DMS79 treated with DMSO at 0.1 percent for 48 hours (cell line): ENCODE results near the gene NFIA.

ENCODE experiments used
- DNase-seq: peaks from one replicate; lab custom pipeline; 2025; lab: John Stamatoyannopoulos, UW

The NFIA gene

GRCh38 chr1:61494000-61494399 is 411.6 kb downstream of the NFIA start:
- no peak for DNase-seq

GRCh38 chr1:61496501-61496900 is 414.1 kb downstream of the NFIA start:
- no peak for DNase-seq

DNA sequence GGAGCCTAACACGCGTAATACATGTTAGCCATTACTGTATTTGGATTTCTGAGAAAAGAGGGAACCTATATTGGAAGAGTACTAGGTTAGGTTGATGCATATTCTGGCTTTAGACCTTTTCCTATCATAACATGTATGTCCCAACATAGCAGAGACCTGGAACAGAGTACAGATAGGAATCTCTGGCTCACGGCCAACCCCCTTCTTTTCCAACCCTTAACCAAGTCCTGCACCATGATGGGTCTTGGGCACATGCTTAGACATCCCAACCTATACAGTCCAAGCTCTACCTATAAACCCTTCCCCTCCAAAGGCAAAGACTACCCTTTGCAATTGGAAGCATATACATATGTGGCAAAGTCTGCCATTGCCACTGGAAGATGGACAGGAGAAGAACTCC is 414.7 kb downstream of the NFIA start:
- DNase-seq: no peak

DNA sequence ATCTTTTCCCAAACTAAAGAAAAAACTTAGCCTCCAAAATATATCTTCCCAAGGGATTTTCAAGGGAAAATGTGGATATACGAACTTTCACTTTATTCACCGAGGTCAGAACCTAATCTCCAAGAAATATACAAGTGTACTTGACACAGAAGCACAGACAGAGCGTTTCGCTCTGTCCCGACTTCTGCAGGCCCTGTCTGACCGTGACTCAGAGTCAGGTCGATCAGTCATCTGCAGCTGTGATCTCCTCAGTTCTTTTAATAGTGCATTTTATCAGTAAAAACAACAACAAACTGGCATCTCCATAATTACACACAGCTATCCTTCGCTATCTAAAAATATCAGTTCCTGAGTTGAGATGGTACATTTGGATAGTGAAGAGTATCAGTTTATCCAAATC is 416.0 kb downstream of the NFIA start:
- no peak for DNase-seq

GRCh38 chr1:61501971-61502916 is 419.9 kb downstream of the NFIA start:
- DNase-seq: no peak

DNA sequence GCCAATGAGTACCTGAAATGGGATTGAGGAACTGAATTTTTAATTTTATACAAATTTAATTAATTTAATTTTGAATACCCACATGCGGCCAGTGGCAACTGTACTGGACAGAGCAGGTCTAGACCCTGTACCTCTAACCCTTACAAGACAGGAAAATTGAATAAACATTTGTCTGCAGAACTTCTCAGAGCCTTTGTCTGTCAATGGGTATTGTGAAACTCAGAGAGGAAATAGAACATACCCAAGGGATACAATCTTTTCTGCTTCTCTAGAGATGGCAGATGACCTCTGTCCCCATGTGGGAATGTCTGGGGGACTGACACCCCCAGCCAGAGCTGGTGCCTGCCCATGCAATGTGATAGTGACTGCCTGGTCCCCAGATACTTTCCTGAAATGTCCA is 421.9 kb downstream of the NFIA start:
- DNase-seq: no peak

DNA sequence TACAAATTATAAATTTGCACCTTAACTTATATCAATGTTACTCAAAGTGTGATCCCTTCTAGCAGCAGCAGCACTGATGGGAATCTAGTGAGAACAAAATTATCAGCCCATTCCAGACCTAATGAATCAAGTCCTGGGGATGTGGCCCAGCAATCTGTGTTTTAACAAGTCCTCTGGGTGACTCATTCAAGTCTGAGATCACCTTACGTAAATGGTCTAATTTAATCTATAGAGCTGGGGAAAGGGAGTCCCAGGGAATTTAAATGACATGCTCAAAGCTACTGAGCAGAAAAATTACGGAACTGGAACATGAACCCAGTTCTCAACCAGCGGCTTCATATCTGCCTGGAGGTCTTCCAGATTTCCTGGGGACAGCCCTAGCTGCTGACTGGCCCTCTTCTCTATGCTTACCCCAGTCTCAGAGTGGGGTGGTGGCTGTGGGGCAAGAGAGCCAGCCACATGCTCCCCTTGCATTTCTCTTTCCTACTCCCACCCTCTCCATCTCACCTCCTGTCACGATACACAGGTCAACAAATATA is 422.6 kb downstream of the NFIA start:
- no peak for DNase-seq

GRCh38 chr1:61506236-61506635 is 423.9 kb downstream of the NFIA start:
- DNase-seq: no peak

- DNase-seq: no peak
Observed at GRCh38 chr1:61506944-61507500, 424.7 kb downstream of the NFIA start.
